Measurements from ENCODE around the gene SRCIN1.
"Not testable (repeated sequence)": the region's sequence is repeated elsewhere in the genome, so short reads cannot be mapped to it uniquely, and the experiment has no call there.

Gene SRCIN1

GRCh38 chr17:38507436-38507835 lies 98.3 kb downstream of the SRCIN1 start:
- no peak for DNase-seq

DNA sequence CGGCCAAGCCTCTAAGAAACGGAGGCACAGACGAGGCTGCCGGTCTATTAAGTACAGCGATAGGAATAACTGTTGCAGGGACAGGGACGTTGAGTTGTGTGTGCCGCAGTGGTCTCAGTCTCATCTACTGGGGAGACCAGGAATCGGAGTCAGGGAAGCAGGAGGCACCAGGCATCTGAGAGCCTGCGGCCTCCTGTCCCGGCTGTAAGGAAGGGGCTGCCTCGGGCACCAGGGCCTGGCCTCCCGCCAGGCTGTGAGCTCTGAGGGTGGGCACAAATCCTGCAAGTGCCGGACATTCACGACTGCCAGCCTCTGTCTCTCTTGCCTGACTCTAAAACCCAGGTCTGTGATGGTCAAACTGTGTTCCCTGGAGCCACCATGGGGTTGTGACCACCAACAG lies 101.5 kb downstream of the SRCIN1 start:
- no peak for DNase-seq

DNA sequence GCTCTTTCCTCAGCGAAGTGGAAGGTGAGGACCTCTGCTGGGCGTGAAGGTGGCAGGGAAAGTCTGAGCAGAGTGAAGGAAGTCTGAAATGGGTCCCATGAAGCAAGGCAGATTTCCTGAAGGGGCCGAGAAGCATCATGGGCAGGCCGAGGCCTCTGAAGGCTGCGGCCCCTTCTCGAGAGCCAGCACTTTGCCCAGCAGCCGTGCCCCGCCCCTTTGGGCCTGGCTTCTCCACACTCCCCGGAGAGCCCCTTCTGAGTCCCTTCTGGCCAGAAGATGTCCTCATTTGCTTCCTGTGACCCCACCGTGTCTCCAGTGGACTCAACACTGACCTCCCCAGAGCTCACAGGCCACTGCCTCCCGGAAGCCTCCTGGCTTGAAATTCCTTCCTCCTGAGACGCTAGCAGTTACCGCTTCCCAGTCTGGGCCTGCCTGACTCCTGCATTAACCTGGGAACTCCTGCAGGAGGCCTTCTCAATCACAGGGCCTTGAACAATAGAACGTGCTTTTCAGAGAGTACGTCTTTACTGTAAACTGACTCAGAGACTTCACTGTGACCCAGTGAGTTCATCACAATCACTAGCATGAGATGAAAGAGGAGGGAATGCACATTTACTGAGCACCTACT lies 102.4 kb downstream of the SRCIN1 start:
- DNase-seq: not testable (repeated sequence)

DNA sequence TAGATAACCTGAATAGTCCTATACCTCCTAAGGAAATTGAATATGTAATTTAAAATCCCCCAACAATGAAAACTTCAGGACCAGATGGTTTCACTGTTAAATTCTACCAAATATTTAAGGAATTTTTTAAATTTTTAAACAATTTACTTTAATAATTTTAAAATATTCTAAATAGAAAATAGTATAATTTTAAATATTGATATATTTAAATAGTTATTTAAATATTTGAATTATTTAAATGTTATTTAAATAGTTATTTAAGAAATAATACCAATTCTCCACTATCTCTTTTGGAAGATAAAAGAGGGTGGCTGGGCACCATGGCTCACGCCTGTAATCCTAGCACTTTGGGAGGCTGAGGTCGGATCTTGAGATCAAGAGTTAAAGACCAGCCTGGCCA lies 104.0 kb downstream of the SRCIN1 start:
- DNase-seq: not testable (repeated sequence)

DNA sequence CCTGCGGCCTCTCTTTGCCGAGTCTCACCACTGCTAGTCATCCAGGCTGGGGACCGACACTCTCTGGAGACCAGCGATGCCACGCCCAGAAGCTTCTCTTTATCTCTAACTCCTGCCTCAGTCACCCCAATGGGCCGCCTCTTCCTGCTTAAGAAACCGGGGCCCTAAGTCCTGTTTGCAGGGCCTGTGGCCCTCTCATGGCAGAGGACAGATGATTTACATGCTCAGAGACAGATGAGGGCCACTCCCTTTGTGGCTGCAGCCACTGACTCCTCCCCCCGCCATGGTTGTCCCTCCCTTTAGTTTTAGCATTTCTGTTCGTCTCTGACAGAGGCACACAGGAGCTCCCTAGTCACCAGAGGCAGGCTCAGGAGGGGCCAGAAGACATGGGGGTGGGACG lies 106.5 kb downstream of the SRCIN1 start:
- not testable (repeated sequence) for DNase-seq

DNA sequence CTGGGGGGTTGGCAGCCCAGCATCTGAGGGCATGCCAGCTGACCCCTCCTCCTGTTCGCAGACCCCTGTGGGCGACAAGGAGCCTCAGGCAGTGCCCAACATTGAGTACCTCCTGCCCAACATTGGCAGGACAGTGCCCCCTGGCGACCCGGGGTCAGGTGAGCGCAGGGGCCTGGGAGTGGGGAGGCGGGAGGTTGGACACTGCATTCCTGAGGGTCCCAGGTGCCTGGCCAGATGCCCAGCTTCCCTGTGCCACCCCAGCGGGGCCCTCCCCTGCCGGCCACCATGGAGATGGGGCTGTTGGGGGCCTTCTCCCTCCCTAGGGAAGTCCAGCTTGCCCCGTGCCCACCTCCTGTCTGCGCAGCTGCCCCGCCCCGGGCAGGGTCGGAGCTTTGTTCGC lies 107.4 kb downstream of the SRCIN1 start:
- DNase-seq: no peak

- not testable (repeated sequence) for DNase-seq
Observed at GRCh38 chr17:38497656-38498055, 108.1 kb downstream of the SRCIN1 start.

- not testable (repeated sequence) for DNase-seq
Observed at GRCh38 chr17:38494152-38494551, 111.6 kb downstream of the SRCIN1 start.

- peak; percentile 88 for DNase-seq
Observed at GRCh38 chr17:38492067-38493040, 113.4 kb downstream of the SRCIN1 start.

DNA sequence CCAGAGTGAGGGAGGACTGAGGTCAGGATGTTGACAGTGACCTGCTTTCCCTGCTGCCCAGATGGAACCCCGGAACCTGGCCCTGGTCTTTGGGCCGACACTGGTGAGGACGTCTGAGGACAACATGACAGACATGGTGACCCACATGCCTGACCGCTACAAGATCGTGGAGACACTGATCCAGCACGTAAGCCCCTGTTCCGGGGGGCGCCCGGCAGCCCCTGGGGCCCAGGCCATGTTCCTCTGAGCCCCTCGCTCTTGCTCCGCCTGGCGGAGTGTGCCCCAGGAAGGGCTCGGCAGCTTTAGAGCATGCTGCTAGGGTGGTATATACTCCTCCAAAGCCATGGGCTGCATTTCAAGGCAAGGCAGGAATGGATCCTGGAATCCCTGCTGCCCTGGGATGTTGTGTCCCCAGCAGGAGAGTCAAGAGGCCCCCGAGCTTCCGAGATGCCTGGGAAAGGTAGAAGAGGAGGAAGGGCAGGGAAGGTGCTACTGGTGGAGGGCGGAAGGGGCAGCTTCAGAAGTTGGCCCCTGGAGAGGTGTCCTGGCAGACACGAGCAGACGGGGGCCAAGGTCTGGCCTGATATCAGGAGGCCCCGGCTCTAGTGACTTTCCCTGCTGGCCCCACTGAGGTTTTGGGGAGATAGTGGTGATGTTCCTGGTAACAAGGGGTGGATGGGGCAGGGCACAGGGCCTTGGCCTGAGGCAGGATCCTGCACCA lies 114.2 kb downstream of the SRCIN1 start:
- DNase-seq: not testable (repeated sequence)

- DNase-seq: not testable (repeated sequence)
Observed at GRCh38 chr17:38489774-38490173, 116.0 kb downstream of the SRCIN1 start.

DNA sequence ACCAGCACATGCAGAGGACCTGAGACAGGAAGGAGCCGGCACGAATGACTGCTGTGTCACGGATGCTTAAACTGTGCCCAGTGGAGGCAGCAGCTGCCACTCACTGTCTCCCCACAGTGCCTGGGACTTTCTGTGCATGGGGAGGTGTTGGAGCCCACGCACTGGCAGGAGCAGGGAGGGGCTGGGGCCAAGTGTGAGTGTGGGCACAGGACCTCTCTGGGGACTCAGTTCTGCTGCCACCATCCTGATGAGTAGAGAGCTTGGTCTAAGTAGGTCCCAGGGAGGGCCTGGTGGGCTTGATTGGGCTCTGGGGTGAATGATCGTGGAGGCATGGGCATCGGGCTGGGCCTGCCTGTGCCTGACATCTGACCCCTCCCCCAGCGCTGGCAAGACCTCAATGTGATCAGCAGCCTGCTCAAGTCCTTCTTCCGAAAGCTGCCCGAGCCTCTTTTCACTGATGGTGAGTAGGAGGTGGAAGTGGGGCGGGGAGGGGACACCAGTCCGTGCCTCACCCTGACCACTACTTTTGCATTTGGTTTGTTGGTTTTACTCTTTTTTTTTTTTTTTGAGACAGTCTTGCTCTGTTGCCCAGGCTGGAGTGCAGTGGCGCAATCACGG lies 120.0 kb downstream of the SRCIN1 start:
- not testable (repeated sequence) for DNase-seq

DNA sequence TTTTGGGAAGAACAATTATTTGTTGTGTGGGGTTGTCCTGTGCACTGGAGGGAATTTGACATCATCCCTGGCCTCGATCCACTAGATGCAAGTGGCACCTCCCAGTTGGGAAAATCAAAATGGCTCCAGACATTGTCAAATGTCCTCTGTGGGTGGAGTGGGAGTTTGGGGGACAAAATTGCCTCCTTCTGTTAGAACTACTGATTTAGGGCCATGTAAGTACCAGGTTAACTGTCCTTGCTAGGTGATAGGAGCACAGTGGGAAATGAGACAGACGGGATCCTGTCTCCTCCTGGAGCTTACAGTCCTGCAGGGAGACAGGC lies 120.6 kb downstream of the SRCIN1 start:
- DNase-seq: no peak

GRCh38 chr17:38484242-38485145 lies 121.3 kb downstream of the SRCIN1 start:
- peak; percentile 49 for DNase-seq

DNA sequence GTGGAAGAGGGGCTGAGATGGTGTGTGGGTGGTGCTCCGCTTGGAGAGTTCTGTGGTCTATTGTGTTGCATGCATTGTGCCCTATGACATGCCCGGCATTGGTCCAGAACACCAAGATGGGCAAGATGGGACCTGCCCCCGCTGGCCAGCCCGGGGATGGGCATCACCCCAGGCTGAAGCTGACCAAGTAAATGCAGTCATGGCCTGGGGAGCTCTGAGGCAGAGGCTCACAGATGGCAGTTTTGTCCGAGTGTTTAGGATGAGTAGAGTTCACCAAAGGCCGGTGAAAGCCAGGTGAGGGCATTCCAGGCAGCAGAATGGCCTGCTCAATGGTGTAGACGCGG lies 123.1 kb downstream of the SRCIN1 start:
- not testable (repeated sequence) for DNase-seq

DNA sequence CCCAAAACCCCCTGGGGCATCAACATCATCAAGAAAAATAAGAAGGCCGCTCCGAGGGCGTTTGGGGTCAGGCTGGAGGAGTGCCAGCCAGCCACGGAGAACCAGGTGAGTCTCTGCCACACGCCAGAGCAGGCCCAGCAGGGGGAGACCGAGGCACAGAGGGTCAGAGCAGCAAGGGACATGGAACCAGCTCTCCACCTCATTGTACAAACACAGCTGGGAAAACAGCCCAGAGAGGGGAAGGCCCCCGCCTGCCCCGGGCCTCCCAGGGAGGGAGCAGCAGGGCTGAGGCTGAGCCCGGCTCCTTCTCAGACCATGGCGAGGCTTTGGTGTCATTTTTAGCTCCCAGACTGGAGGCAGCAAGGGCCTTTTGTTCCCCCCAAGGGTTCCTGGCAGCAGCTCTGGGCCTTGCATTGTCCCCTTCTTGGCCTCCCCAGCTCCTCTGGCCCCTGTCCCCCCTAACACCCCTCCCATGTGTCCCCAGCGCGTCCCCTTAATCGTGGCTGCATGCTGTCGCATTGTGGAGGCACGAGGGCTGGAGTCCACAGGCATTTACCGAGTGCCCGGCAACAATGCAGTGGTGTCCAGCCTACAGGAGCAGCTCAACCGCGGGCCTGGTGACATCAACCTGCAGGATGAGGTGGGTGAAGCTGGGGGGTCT lies 123.6 kb downstream of the SRCIN1 start:
- DNase-seq: not testable (repeated sequence)

Data from activated T-cell treated with anti-CD3 and anti-CD28 coated beads for 4 hours (primary cell).